ENCODE measurements around the gene MGAT3. TPM values are rescaled to one million over a fixed set of nuclear protein-coding genes. Genes with fewer than 3 reads are reported as not detected.
"Not testable (repeated sequence)": the region's sequence is repeated elsewhere in the genome, so short reads cannot be mapped to it uniquely, and the experiment has no call there.

Gene MGAT3
- total RNA-seq, 1 experiment from 2014 or later: 0.57 TPM

GRCh38 chr22:39520226-39521105 is 63.7 kb downstream of the MGAT3 start, which contains the start of gene ATF4:
Gene ATF4 (plus strand): TSS chr22:39520562. CDS start chr22:39521446, 884 bp downstream.
- Histone ChIP-seq H3K4me3 (ENCODE audit: low read depth in 2 of 2, low read length in 2 of 2) (peak within 1 kb of the TSS; percentile 75 to 84), H3K27me3 (ENCODE audit: control insufficient read depth, insufficient read depth, low read length) (no peaks in the 10 kb centered on the region), H3K9me3 (ENCODE audit: control insufficient read depth, insufficient read depth, low read depth, low read length) (no peaks in the 10 kb centered on the region), H3K36me3 (ENCODE audit: control insufficient read depth, insufficient read depth, low read length) (peaks cover 15% of the 10 kb centered on the region), H3K27ac (ENCODE audit: low read length) (peak within 1 kb of the TSS; percentile 95), H3K4me1 (ENCODE audit: control insufficient read depth, insufficient read depth, low read length) (peaks cover 17% of the 10 kb centered on the region)
- no peak for DNase-seq (ENCODE audit: low read depth, low spot score)
- intact Hi-C loops (cut with micrococcal nuclease; ENCODE audit: unreplicated experiment) (no loop called here), in situ Hi-C loops (cut with HindIII; ENCODE audit: low pct_unique_long_range_greater_than_20kb, low sequenced_read_pairs) (no loop called here)
- no TSS peak for BruUV-seq (replicated peaks)
- TF ChIP-seq POLR2AphosphoS5 (IDR thresholded peaks at IDR 0.05; ENCODE audit: low read depth, low read length): peak; percentile 94
- no peak for TF ChIP-seq CTCF (IDR thresholded peaks at IDR 0.05)
- peak; percentile 52 for ATAC-seq
- CTCF ChIA-PET: interaction anchor here (0.7 to 1.0 kb wide), 3 partner anchors 24 to 534 kb away, joined by 3 to 5 read pairs (median 3); no protein-coding TSS in a partner anchor
- POLR2A ChIA-PET: interaction anchor here (0.5 to 1.1 kb wide), 6 partner anchors 9 to 592 kb away, joined by 4 to 8 read pairs (median 4); partner anchors contain the start of gene MIEF1

- TF ChIP-seq POLR2AphosphoS5 (IDR thresholded peaks at IDR 0.05; ENCODE audit: low read depth, low read length): 0 out of 2 replicates have a peak, but pooled peaks have one; percentile 1
- intact Hi-C loops (cut with micrococcal nuclease; ENCODE audit: unreplicated experiment); in situ Hi-C loops (cut with HindIII; ENCODE audit: low pct_unique_long_range_greater_than_20kb, low sequenced_read_pairs); DNase-seq (ENCODE audit: low read depth, low spot score); H3K9me3 ChIP-seq (ENCODE audit: control insufficient read depth, insufficient read depth, low read depth, low read length); ATAC-seq; H3K27me3 ChIP-seq (ENCODE audit: control insufficient read depth, insufficient read depth, low read length); CTCF ChIA-PET: not testable (repeated sequence)
- H3K36me3 ChIP-seq (ENCODE audit: control insufficient read depth, insufficient read depth, low read length): peaks cover 10% of the 10 kb centered on the region
- H3K4me3 ChIP-seq (ENCODE audit: low read depth in 2 of 2, low read length in 2 of 2): peak overlapping the region; percentile 75 to 84
- peaks cover 17% of the 10 kb centered on the region for H3K4me1 ChIP-seq (ENCODE audit: control insufficient read depth, insufficient read depth, low read length)
- BruUV-seq (replicated peaks): TSS peak; percentile 91
- POLR2A ChIA-PET: interaction anchor here (1.1 kb wide), 1 partner anchor 10 kb away, joined by 4 read pairs; no protein-coding TSS in a partner anchor
- H3K27ac ChIP-seq (ENCODE audit: low read length): peak overlapping the region; percentile 95
These were observed 64.5 kb downstream of the MGAT3 start for GRCh38 chr22:39521106-39521885.

GRCh38 chr22:39522091-39522490 is 65.3 kb downstream of the MGAT3 start:
- CTCF ChIA-PET; H3K27me3 ChIP-seq (ENCODE audit: control insufficient read depth, insufficient read depth, low read length); in situ Hi-C loops (cut with HindIII; ENCODE audit: low pct_unique_long_range_greater_than_20kb, low sequenced_read_pairs); BruUV-seq (replicated peaks); intact Hi-C loops (cut with micrococcal nuclease; ENCODE audit: unreplicated experiment); H3K9me3 ChIP-seq (ENCODE audit: control insufficient read depth, insufficient read depth, low read depth, low read length); DNase-seq (ENCODE audit: low read depth, low spot score); ATAC-seq: not testable (repeated sequence)
- POLR2A ChIA-PET: interaction anchor here (0.8 kb wide), 1 partner anchor 26 kb away, joined by 7 read pairs; no protein-coding TSS in a partner anchor
- Histone ChIP-seq H3K27ac (ENCODE audit: low read length) (peak overlapping the region; percentile 95), H3K4me1 (ENCODE audit: control insufficient read depth, insufficient read depth, low read length) (peaks cover 17% of the 10 kb centered on the region), H3K4me3 (ENCODE audit: low read depth in 2 of 2, low read length in 2 of 2) (peak overlapping the region; percentile 75 to 84), H3K36me3 (ENCODE audit: control insufficient read depth, insufficient read depth, low read length) (peaks cover 10% of the 10 kb centered on the region)
